ENCODE results near the gene ABHD8.

The ABHD8 gene

GRCh38 chr19:17266026-17266425, 37.2 kb downstream of the ABHD8 start:
- DNase-seq (ENCODE audit: low read depth) = no peak

DNA sequence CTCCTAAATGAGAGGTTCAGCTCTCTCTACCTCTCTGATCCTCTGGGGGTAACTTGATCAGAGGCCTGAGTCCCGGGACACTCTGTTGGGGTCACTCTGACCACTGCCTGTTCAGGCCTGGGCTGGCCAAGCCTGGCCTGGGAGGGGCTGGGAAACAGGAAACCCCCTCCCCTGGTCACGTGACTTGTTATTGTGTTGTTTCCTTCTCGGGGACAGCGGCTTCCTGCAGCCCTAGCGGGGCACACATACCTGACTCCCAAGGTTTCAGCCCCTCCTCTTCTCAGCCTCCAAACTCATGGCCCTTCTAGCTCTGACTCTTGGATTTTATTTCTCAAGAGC, 38.6 kb downstream of the ABHD8 start, which contains the start of gene USHBP1:
Gene USHBP1 (minus strand): TSS at position 105 of the 339 bp plus-strand sequence. CDS start 446 bp downstream, outside the sequence.
- DNase-seq (ENCODE audit: low read depth) = no peak

- no peak for DNase-seq (ENCODE audit: low read depth)
Observed at GRCh38 chr19:17263712-17264640, 39.2 kb downstream of the ABHD8 start.

DNA sequence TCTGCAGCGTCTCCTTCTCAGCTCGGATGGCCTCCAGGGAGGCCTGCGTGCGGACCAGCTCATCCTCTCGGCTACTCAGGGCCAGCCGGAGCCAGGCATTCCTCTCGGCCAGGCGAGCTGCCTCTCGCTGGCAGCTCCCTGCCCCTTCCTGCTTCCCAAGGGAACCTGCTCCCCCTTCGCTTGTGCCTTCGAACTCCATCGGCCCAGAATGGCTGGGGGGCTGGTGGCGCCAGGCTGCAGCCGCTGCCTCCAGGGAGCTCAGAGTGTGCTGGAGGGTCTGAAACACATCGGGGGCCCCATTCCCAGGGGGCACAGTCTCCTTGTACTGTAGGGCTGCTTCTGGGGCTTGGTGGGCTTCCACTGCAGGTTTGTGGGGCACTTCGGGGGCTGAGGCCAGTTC, 40.7 kb downstream of the ABHD8 start:
- DNase-seq (ENCODE audit: low read depth) = no peak

DNA sequence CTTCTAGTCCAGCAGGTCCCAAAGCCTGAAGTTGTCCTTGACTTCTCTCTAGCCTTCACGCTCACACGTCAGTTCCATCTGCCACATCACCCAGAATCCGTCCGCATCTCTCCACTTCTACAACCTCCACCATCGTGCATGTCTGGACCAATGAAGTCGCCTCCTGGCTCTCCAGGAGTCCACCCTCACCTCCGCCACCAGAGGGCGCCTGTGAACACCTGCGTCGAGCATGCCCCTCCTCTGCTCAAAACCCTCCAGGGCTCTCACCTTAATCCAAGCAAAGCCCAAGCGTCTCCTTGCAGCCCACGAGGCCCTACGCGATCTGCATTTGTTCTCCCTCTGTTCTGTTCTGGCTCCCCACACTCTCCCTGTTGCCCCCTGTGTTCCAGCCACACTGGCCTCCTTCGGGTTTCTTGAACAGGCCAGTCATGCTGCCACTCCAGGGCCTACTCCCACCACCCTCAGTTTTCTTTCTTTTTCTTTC, 42.3 kb downstream of the ABHD8 start:
- peak; percentile 79 for DNase-seq (ENCODE audit: low read depth)

DNA sequence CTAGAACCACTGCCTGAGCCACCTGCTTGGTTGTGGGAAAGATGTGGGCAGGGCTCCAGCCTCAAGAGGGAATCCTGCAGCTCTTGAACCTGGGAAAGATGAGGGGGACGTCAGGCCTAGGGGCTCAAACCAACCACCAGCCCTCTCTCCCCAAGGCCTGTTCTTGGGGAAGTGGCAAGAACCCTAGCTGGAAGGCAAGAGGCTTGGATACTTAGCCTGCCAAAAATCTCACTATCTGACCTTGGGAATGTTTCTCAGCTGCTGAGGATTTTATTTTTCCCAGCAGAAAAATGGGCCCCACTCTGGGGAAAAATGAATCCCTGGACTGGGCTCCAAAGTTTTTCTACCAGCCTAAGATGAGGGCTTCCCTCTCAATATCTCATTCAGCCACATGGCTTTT, 43.3 kb downstream of the ABHD8 start:
- DNase-seq (ENCODE audit: low read depth) = no peak

- DNase-seq (ENCODE audit: low read depth) = no peak
Observed at GRCh38 chr19:17259118-17259780, 44.0 kb downstream of the ABHD8 start.

GRCh38 chr19:17256130-17256529, 47.1 kb downstream of the ABHD8 start:
- DNase-seq (ENCODE audit: low read depth) = no peak

DNA sequence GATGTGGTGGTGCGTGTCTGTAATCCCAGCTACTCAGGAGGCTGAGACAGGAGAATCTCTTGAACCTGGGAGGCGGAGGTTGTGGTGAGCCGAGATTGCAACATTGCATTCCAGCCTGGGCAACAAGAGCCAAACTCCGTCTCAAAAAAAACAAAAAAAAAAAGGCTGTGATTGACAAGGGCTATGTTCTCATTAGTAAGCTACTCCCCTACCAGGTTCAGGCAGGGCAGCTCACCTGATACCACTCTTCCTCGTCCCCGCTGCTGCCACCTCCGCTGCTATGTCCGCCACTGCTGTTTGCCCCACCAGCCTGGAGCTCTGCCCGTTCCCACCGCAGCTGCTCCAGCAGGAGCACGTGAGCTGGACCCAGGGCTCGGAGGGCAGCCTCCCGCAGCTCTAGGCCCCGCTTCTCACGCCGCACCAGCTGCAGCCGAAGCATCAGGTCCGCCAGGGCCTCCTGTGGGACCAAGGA, 48.0 kb downstream of the ABHD8 start:
- no peak for DNase-seq (ENCODE audit: low read depth)

GRCh38 chr19:17254636-17255035, 48.6 kb downstream of the ABHD8 start:
- no peak for DNase-seq (ENCODE audit: low read depth)

DNA sequence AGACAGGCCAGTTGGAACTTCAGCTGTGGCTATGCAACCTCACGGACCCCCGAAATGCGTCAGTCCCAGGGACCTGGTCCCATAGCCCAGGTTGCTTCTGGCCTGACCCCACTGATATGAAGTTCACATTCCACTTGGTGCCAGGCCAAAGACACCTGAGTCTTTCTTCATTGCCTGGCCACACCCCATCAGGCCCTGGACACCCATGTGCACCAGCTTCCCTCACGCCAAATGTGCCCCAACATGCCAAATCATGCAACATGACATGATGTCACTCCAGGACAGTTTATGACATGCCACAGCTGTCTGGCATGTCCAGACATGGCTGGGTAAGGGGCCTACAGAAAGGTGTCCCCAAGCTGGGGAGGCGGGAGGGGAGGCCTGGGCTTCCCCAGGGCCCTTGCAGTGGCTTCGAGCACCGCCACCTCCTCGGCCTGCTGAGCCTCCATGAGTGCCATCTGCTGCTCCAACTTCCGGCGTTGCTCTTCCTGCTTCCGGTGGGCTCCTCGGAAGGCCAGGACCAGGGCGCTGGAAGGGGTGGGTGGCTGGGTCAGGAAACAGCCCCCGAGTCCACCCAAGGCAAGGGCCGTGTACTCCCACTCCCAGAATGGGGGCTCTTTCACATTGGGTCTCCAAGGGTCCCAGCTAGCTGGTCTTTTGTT, 53.2 kb downstream of the ABHD8 start:
- no peak for DNase-seq (ENCODE audit: low read depth)

GRCh38 chr19:17248011-17248776, 55.0 kb downstream of the ABHD8 start:
- no peak for DNase-seq (ENCODE audit: low read depth)

DNA sequence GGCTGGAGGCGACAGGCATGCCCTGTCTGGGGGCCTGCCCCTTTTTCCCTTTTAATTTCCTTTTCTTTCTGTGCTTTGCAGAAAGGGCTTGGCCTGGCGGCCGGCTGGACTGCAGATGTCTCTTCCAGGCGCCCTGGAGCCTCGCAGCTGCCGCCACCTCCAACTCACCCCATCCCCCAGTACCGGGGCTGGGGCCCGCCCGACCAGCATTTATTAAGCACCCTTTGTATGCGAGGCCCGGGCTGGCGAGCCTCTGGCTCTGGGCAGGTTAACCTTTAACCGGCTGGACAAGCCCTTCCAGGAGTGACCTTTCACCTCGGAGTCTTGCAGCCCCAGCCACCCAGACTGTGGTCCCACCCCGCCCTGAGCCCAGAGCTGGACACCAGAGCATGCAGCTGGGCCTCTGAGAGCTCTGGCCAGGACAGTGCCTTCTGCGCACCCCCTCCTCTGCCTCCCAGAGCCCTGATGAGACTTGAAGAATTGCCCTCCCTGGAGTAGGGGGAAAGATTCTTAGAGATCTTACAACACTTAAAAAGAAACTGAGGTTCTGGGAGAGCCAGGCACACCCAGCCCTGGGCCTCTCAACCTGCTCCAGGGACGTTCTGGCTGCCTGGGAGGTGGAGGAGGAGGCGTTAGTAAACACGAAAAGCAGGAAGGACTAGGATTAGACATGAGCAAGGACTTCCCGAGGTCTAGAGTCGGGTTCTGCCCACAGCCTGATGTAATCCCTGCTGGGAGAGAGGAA, 56.4 kb downstream of the ABHD8 start:
- peak; percentile 46 for DNase-seq (ENCODE audit: low read depth)

- DNase-seq (ENCODE audit: low read depth) = no peak
Observed at GRCh38 chr19:17245535-17245984, 57.7 kb downstream of the ABHD8 start, which contains the start of gene NR2F6. Gene NR2F6 (minus strand): TSS chr19:17245919. CDS start chr19:17245220, 699 bp downstream.

- DNase-seq (ENCODE audit: low read depth) = no peak
Observed at GRCh38 chr19:17244618-17245534, 58.3 kb downstream of the ABHD8 start.

GRCh38 chr19:17243830-17244617, 59.2 kb downstream of the ABHD8 start:
- DNase-seq (ENCODE audit: low read depth) = peak; percentile 56

DNA sequence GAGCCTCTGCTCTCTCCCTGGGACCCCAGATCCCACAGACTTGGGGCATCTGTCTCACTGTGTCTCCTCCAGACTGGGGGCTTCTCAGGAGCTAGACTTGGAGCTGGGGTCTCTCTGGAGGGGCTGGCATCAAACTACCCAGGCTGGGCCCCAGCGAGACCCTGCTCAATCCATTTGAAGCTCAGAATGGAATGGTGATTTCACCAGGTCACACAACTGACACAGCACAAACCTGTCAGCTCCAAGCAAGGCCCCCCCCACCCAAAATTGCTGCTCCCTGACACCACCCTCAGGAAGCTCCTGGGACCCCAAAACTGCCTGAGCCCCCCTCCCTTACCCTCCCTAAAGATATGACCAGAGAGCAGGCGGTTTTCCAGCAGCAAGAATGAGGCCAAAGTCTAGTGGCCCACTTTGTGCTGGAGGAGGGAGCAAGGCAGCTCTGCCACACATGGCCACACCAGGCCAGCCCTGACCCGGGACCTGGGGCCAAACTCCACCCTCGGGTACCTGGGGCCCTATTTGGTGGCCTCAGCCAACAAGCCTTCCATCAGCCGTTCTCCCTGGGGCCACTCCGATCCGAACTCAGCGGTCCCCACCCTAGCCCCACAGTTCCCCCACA, 59.9 kb downstream of the ABHD8 start:
- no peak for DNase-seq (ENCODE audit: low read depth)

DNA sequence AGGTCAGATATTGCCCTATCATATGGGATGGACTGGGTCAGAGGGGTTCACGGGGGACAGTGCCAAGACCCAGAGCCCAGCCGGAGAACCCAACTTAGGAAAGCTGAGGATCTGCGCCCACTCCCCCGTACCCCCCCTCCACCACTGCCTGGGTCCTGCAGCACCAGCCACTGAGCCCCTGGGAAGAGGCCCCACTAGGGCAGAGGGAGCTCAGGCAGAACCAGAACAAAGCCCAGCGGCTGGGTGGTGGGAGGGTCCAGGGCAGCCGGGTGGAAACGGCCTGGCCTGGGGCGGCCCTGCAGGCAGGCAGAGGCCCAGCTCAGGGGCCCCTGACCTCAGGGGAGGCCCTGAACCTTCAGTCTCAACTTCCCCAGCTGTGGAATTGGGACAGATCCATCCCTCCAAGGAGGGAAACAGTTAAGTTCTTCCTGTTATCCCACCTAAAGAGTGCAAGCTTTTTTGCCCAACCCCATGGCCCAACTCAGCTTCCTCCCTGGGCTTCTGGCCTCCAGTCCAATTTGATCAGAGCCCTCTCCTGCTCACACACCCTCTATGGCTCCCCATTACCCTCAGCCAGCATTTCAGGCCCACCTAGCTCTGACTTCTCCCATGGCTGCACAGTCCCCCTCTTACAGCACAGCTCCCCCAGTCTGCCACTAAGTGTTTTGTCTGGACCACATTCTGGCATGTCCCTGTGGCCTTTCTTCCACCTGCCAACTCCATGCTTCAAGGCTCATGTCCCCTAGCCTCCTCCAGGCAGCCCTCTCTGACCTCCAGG, 60.6 kb downstream of the ABHD8 start:
- DNase-seq (ENCODE audit: low read depth) = no peak
